H1 (cell line): ENCODE measurements around the gene SIGLEC7.

Source experiments
- EGR1 ChIP-seq: IDR thresholded peaks from 2 replicates; pipeline ENCODE4 v1.6.1; 2011; ENCODE audit warnings: low read depth, low read length, borderline replicate concordance
- HDAC2 ChIP-seq, 2 experiments: fragments of 300-600 bp in 1 of 2; sonication (generic) in 1 of 2; IDR thresholded peaks; 2 replicates each; pipeline ENCODE4 v1.6.1; 2011 to 2012; ENCODE audit warnings: low read depth in 2 of 2, low read length in 2 of 2, mild to moderate bottlenecking in 2 of 2, moderate library complexity in 2 of 2, borderline replicate concordance in 1 of 2, inconsistent platforms in 1 of 2
- PHF8 ChIP-seq: fragments of 200-600 bp; sonication (generic); conservative IDR thresholded peaks from 2 replicates; pipeline ENCODE4 v1.7.1; 2012; ENCODE audit warnings: low read depth, mild to moderate bottlenecking, inconsistent platforms, low read length, moderate library complexity
- POLR2A ChIP-seq, 2 experiments: IDR thresholded peaks; 1 replicate in 1 of 2; 2 replicates in 1 of 2; pipeline ENCODE4 v1.6.1; 2011; ENCODE audit warnings: low read depth in 2 of 2, low read length in 2 of 2, mild to moderate bottlenecking in 2 of 2; ENCODE audit errors: control extremely low read depth in 1 of 2
- RXRA ChIP-seq: IDR thresholded peaks from 2 replicates; pipeline ENCODE4 v1.6.1; 2011; ENCODE audit warnings: low read depth, mild to moderate bottlenecking, low read length, moderate library complexity; ENCODE audit not compliant: insufficient read depth
- SP2 ChIP-seq: IDR thresholded peaks from 2 replicates; pipeline ENCODE4 v1.6.1; 2012; ENCODE audit warnings: mild to moderate bottlenecking, low read length, inconsistent platforms
- TBP ChIP-seq: IDR thresholded peaks from 2 replicates; pipeline ENCODE4 v1.6.1; 2011; ENCODE audit warnings: low read depth, low read length, improper control_type of control experiment
- TEAD4 ChIP-seq: IDR thresholded peaks from 2 replicates; pipeline ENCODE4 v1.6.1; 2012; ENCODE audit warnings: low read depth, low read length, inconsistent platforms, mixed read lengths
- TF ChIP-seq, protein P1 (sequence below), 3 experiments: IDR thresholded peaks; 1 replicate in 2 of 3; 2 replicates in 1 of 3; pipeline versions ENCODE4 v1.5.1 to v1.6.1; 2011; ENCODE audit warnings: low read length in 3 of 3, mild to moderate bottlenecking in 3 of 3, inconsistent platforms in 2 of 3, low read depth in 1 of 3, moderate library complexity in 1 of 3; ENCODE audit not compliant: insufficient read depth in 1 of 3; ENCODE audit errors: control extremely low read depth in 1 of 3

DNA sequence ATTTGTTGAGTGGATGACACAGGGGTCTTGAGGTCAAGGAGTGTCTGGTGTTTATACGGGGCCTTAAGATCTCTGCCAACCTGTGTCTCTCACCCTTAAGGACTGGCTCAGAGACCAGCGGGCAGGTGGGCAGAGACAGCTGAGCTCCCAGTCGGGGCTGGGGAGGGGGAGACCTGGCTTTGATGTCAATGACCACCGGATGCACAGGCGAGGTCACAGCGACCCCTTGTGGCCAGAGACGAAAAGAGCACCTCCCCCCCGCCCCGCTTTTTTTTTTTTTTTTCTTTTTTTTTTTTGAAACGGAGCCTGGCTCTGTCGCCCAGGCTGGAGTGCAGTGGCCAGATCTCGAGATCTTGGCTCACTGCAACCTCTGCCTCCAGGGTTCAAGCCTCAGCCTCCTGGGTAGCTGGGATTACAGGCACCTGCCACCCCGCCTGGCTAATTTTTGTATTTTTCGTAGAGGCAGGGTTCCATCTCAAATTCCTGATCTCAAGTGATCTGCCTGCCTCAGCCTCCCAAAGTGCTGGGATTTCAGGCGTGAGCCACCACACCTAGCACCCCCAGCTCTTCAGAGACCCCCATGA lies 47.3 kb upstream of the SIGLEC7 start:
- no peak for TF ChIP-seq TEAD4
- TF ChIP-seq POLR2A (IDR thresholded peaks at IDR 0.05; ENCODE audit: control extremely low read depth in 1 of 2, low read depth in 2 of 2, low read length in 2 of 2) = no peak
- TF ChIP-seq RXRA = no peak
- TF ChIP-seq, protein P1, sequence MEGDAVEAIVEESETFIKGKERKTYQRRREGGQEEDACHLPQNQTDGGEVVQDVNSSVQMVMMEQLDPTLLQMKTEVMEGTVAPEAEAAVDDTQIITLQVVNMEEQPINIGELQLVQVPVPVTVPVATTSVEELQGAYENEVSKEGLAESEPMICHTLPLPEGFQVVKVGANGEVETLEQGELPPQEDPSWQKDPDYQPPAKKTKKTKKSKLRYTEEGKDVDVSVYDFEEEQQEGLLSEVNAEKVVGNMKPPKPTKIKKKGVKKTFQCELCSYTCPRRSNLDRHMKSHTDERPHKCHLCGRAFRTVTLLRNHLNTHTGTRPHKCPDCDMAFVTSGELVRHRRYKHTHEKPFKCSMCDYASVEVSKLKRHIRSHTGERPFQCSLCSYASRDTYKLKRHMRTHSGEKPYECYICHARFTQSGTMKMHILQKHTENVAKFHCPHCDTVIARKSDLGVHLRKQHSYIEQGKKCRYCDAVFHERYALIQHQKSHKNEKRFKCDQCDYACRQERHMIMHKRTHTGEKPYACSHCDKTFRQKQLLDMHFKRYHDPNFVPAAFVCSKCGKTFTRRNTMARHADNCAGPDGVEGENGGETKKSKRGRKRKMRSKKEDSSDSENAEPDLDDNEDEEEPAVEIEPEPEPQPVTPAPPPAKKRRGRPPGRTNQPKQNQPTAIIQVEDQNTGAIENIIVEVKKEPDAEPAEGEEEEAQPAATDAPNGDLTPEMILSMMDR (IDR thresholded peaks at IDR 0.05; ENCODE audit: control extremely low read depth in 1 of 3, insufficient read depth in 1 of 3, low read depth in 1 of 3, low read length in 3 of 3) = peak; percentile 65 to 86 (median 77)
- TF ChIP-seq PHF8 = no peak
- TF ChIP-seq SP2 = no peak
- no peak for TF ChIP-seq TBP
- TF ChIP-seq EGR1 = no peak
- no peak for TF ChIP-seq HDAC2 (IDR thresholded peaks at IDR 0.05; ENCODE audit: borderline replicate concordance in 1 of 2, low read depth in 2 of 2, low read length in 2 of 2)
